HG02798 (cell line): Measurements from ENCODE around the gene MAPK12.

Source experiments
- ATAC-seq: cut with Tn5 transposase; IDR thresholded peaks from one replicate; pipeline ENCODE4 v1.9.1; 2021; ENCODE audit warnings: mild to moderate bottlenecking; ENCODE audit not compliant: unreplicated experiment, poor library complexity

Gene MAPK12

GRCh38 chr22:50300620-50301257 is 39.3 kb upstream of the MAPK12 start:
- ATAC-seq, result no peak

DNA sequence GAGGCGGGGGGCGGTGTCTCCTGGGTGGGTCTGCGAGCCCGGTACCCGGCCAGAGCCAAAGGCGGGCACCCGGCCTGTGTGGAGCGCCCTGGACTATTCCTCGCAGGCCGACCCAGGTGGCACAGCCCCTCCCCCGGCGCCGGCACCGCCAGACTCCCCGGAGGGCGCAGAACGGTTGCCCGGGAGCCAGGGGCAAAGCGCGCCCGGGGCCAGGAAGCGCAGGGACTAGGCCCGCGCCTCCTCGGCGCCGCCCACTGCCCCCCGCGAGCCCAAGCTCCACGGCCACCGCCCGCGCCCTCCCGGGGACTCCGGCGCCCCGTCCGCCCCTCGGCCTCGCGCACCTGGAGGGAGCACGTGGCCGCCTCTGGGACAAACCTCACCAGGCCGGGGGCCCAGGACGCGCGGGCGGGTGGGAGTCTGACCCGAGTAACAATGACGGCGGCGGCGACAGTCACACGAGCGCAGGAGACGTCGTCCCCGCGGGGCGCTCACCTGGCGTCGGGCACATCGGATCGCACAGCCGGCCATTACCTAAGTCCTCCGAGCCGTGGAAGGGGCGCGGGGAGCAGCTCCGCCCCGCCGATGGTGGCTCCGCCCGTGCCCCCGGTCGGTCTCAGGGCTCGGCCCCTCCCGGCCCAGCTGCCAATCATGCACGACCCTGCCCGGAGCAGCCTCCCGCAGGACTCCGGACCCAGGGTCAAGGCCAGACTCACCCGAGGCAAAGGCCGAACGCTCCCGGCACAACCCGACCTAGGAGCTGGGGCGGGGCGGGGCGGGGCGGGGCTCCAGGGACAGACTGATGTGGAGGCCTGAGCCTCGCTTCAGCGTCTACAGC is 38.5 kb upstream of the MAPK12 start:
- no peak for ATAC-seq

DNA sequence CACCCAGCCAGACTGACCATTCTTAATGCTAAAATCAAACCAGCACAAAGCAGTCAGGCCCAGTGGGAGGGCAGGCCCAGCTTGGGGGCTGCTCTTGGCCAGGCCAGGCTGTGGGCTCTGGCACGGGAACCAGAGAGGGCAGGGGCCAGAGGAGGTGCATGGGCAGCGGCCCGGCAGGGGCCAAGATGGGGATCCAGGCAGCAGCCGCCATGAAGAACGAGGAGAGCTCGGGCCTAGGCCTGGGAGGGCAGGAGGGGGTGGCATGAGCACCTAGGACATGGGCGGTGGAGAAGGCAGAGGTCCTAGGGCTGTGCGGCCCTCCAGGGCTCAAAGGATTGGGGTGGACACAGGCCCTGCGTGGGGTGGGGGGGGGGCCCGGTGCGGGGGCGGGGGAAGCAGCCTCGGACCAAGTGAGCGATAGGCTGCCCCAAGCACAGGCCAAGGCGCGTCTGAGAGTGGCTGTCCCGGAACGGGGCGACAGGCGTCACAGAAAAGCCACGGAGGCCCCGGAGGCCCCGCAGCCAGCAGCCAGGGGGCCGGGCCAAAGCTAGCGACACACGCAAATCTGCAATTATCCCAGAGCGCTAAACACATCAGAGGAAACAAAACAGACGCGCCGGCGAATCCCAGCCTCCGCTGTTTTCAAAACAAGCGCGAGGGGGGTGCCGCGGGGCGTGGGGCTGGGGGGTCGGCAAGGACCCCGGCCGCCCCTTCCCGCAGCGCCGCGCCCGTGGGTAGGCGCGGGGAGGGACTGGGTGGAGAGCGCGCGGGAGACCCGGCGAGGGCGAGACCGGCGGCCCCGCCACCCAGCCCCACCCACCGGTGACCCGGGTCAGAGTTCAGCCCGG is 37.7 kb upstream of the MAPK12 start:
- ATAC-seq, result no peak

- ATAC-seq, result no peak
Observed at GRCh38 chr22:50298266-50298637, 36.8 kb upstream of the MAPK12 start.

DNA sequence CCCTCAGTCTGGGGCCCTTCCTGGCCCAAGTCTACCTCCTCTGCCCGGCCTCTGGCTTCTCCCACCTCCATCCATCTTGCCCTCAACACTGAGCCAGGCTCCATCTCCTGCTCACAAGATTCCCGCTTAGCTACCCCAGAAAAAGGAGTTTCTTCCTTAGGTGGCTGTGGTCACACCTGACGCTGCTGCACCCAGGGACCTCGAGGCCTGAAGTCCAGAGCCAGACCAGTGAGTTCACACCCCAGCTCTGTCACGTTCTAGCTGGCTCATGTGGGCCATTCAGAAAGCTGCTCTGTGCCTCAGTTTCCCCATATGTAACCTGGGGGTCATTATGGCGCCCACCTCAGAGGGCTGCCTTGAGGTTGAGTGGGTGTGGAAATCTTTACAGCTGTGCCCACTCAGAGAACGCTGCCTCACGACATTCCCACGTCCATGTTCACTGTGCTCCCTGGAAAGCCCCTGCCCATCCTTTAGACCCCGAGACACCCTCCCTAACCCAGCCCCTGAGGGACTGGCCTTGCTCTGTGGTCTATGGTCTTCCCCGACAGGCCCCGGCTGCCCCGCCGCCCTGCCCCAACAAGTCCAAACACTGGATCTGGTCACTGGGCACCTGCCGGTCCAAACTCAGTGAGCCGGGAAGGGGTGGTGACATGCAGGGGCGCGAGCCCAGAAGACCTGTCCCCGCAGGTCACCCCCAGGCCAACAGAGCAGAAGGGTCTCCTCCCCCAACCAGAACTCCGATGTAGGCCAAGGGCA is 36.2 kb upstream of the MAPK12 start:
- ATAC-seq, result no peak

DNA sequence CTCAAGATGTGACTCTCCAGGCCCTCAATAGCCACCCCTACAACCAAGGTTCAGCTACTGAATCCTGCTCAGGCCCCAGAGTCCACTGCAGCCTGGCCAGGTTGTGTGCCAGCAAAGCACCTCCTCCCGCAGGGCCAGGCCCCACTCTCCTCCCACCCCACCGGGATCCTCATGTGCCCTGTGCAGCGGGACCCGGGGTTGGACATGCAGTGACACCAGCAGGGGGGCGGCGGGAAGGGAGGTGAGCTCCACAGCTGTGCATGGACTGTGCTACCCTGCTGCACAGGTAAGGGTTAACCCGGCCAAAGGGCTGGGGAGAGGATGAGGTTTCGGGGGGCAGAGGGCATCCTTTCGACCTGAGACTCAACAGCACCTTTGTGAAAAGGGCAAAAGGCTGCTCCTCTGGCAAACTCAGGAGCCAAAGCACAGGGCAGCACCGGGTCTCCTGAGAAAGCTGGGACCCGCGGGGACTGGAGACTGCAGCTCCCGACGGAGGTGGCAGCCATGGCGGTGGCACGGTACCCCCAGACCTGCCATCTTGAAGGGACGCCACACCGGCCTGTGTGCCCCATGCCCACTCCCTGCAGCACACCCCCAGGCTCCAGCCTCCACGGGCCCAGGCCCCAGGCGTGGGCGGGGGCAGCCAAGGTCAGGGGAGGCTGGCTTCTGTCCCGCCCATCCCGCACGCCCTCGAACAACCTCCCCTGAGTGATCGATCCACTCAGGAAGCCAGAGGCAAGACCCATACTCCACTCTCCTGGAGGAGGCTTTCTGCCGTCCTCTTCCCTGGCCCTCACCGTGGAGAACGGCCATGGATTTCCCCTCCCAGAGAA is 35.4 kb upstream of the MAPK12 start:
- ATAC-seq, result no peak

- ATAC-seq, result no peak
Observed at GRCh38 chr22:50294319-50294656, 32.8 kb upstream of the MAPK12 start.

- no peak for ATAC-seq
Observed at GRCh38 chr22:50293441-50294318, 32.2 kb upstream of the MAPK12 start.

DNA sequence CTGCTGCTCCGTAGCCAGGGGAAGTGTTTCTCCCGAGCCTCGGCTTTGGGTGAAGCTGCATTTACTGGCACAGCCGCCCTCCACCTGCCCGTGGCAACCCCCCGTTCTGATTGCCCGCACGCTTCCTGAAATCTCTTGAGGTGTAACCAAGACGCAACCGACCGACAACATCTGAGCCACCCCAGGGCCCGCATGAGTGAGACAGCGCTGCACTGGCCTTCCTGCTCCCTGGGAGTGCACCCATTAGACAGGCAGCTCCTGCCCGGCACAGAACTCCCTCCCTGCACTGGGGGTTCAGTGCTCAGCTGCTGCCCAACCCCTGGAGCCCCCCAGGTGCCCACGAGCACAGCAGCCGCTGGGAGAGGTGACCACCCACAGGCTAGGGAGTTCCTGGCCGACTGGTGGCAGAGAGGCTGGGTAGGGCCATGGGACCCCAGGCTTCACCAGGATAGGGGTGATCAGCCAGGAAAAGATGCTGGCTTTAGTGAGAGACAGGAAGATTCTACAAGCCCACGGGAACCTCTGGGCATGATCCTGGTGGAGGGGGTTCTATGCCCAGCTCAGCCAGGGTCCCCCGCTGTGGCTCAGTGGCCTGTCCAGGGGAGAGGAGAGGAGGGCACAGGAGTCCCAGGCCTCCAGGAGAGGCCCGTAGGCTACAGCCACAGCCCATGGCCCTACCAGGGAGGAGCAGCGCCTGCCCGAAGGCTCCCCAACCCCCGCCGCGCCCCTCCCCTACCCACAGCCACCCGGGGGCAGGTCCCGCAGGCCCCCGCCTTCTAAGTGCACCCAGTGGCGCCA is 31.4 kb upstream of the MAPK12 start:
- ATAC-seq, result no peak

DNA sequence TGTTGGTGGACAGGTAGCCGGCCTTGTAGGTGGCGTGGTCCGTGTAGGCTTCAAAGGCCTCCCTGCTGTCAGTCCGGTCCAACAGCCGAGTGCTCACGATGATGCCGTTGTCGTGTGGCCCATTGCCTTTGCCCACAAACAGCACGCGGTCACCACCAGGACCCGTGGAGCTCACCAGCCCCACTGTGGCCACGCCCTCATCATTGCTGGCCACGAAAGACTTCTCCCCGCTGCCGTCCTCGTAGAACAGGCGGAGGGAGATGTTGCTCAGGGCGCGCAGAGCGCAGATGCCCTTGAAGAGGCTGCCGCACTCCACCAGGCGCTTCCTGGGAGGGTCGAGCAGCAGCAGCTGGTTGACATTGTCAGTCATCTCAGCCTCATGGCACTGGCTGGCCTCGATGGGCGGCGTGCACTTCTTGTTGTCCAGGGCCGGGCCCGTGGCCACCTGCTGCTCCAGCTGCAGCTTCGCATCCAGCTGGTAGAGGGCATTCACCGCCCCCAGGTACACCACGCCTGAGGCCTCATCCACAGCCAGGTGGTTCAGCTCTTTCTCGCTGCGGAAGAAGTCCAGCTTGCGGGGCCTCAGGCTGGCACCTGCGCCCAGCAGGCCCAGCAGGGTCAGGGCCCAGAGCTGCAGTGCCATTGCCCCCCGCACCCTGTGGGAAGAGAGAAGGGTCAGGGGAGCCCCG is 28.6 kb upstream of the MAPK12 start:
- ATAC-seq, result no peak

GRCh38 chr22:50289151-50289941 is 27.9 kb upstream of the MAPK12 start:
- ATAC-seq, result no peak

DNA sequence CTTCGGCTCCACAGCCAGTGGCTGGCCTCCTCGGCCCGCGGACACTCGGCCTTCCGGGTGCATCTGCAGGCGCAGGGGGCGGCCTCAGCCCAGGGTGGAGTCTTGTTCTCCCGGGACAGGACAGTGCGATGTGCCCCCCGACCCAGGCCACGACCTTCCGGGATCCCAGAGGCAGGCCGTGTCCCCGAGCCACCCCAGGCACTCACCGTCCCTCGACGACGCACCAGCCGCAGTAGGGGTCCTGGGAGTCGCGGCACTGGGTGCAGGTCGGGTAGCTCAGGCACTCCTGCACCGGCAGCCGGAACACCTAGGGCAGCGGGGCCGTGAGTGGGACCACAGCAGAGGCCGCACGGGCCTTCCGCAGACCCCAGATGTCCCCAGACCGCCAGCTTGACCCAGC is 26.2 kb upstream of the MAPK12 start:
- no peak for ATAC-seq

- no peak for ATAC-seq
Observed at GRCh38 chr22:50286701-50287318, 25.3 kb upstream of the MAPK12 start.

- ATAC-seq, result no peak
Observed at GRCh38 chr22:50286275-50286674, 24.8 kb upstream of the MAPK12 start.

DNA sequence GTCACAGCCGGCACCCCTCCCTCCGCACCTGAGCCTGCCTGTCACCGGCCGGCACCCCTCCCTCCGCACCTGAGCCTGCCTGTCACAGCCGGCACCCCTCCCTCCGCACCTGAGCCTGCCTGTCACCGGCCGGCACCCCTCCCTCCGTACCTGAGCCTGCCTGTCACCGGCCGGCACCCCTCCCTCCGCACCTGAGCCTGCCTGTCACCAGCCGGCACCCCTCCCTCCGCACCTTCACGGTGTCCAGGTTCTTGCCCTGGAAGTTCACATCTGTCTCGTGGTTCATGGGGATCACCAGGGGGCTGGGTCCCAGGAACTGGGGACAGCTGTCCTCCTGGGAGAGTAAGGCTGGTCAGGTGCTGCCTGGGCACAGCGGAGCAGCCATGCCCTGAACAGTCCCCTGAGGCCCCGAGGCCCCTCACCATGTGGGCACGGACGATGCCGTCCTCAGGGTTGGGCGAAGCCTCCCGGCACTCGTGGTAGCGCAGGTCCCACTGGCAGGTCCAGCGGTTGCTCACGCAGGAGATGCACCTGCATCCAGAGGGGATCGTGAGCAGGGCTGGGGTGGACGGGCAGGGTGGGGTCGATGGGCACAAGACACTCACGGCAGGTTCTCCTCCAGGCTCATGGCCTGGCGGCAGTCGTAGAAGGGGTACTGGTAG is 24.2 kb upstream of the MAPK12 start:
- ATAC-seq, result no peak

GRCh38 chr22:50284479-50284878 is 23.0 kb upstream of the MAPK12 start:
- ATAC-seq, result no peak
